EH (cell line): ENCODE measurements around the gene HK2.
"Not testable (repeated sequence)": the region's sequence is repeated elsewhere in the genome, so short reads cannot be mapped to it uniquely, and the experiment has no call there.

Experiments
- DNase-seq: peaks from one replicate; pipeline ENCODE4 v3.0.0-alpha.2; 2015; ENCODE audit warnings: low read depth

HK2 gene

GRCh38 chr2:74895001-74895400 is 61.1 kb downstream of the HK2 start:
- DNase-seq, result no peak

DNA sequence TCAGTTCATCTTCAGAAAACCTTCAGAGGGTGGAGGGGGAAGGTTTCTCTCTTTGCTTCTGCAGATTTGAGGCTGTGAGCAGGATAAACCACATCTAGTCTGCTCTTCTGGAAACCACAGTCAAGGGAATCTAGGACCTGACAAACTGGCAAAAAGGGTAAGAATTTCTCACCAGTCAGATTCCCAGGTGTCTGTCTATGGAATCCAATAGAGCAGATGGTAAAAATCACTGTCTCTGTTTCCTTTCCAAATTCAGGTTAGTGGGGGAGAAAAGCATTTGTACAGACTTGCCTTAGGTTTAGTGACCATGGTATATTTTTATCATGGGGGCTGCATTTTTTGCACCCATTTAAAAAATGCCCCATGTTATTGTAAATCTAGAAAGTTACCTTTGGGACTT is 62.3 kb downstream of the HK2 start:
- no peak for DNase-seq

DNA sequence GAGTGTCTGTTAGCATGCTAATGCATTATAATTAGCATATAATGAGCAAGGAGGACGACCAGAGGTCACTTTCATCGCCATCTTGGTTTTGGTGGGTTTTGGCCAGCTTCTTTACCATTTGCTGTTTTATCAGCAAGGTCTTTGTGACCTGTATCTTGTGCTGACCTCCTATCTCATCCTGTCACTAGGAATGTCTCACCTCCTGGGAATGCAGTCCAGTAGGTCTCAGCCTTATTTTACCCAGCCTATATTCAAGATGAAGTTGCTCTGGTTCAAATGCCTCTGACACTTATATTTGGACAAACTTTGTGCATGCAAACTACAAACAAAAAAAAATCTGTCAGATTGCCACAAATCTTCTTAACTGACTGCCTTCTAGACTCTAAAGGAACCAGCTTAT is 66.3 kb downstream of the HK2 start:
- not testable (repeated sequence) for DNase-seq

DNA sequence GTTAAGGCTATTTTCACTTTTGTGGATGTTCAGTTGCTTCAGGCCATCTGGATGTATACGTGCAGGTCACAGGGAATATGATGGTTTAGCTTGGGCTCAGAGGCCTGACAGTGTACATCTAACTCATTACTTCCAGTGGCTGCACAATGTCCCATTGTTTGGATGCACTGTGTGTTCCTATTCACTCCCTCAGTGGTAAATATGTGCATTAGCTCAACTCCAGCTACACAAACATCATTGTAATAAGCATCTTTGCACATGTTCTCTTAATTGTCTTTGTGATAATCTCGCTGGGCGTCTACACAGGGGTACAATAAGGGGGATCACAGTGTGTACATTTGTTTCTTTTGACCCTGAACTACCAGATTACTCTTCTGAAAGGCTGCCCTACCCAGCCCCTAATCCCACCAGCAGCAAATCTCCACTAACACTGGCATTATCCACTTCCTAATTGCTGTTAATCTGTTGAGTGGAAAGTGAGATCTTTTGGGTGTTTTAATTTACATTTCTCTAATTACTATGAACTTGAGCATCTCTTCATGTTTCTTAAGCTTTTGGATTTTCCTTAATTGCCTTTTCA is 68.4 kb downstream of the HK2 start:
- DNase-seq, result no peak

DNA sequence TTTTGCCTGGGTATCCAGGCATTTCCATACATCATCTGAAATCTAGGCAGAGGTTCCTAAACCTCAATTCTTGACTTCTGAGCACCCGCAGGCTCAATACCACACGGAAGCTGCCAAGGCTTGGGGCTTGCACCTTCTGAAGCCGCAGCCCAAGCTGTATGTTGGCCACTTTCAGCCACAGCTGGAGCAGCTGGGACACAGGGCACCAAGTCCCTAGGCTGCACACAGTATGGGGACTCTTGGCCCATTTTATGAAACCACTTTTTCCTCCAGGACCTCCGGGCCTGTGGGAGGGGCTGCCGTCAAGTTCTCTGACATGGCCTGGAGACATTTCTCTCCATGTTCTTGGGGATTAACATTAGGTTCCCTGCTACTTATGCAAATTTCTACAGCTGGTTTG is 72.5 kb downstream of the HK2 start:
- DNase-seq, result no peak

DNA sequence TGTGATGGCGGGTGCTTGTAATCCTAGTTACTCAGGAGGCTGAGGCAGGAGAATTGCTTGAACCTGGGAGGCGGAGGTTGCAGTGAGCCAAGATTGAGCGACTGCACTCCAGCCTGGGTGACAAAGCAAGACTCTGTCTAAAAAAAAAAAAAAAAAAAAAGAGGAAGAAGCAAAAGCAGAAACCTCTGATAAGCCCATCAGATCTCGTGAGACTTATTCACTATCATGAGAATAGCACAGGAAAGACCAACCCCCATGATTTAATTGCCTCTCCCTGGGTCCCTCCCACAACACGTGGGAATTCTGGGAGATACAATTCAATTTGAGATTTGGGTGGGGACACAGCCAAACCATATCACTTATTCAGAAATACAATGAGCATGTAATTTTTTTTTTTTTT is 73.6 kb downstream of the HK2 start:
- DNase-seq, result not testable (repeated sequence)

DNA sequence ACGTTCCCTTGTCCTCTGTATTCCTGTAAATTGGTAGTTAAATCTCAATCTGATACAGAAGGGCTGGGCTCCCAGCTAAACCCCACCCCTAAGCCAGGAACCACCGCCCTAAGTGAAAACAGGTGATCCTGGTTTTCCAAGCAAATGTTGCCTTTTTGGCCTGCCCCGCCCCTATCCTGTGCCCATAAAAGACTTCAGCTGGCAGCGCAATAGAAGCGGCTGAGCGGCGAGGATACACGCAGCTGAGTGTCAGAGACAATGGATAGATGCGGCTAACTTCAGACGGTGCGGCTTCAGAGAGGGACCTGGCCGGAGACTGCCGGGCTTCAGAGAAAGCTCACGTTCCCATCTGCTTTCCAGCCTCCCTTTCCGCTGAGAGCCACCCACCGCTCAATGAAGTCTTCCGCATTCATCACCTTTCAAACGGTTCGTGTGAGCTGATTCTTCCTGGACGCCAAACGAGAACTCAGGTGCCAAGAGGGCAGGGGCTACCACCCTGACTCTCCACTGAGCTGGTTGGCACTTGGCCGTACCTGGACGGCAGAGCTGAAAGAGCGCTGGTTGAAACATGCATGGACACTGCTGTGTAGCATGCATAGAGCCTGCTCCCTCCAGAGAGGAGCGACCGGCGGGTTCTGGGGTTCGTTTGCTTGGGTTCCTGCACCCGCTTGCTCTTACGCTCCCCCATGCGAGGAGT is 75.0 kb downstream of the HK2 start:
- DNase-seq, result no peak

GRCh38 chr2:74910245-74910644 is 76.3 kb downstream of the HK2 start:
- no peak for DNase-seq

- no peak for DNase-seq
Observed at GRCh38 chr2:74911061-74911460, 77.1 kb downstream of the HK2 start.

GRCh38 chr2:74915743-74916142 is 81.8 kb downstream of the HK2 start:
- DNase-seq, result peak; percentile 87

DNA sequence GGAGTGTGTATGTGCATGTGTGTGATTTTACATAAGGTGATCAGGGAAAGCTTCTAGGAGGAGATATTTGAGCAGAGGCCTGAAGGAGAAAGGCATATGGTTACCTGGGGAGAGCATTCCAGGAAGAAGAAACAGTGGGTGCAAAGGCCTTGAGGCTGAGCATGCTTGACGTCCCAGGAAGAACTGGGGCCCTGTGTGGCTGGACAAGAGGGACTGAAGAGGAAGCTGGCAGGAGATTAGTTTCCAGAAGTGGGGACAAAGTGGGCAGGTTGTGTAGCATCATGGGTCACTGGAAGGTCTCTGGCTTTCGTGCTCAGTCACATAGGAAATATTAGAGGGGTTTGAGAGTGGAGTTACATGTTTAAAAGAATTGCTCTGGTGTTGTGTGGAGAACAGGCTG is 82.5 kb downstream of the HK2 start:
- no peak for DNase-seq

GRCh38 chr2:74917702-74918619 is 84.0 kb downstream of the HK2 start:
- peak; percentile 99 for DNase-seq

DNA sequence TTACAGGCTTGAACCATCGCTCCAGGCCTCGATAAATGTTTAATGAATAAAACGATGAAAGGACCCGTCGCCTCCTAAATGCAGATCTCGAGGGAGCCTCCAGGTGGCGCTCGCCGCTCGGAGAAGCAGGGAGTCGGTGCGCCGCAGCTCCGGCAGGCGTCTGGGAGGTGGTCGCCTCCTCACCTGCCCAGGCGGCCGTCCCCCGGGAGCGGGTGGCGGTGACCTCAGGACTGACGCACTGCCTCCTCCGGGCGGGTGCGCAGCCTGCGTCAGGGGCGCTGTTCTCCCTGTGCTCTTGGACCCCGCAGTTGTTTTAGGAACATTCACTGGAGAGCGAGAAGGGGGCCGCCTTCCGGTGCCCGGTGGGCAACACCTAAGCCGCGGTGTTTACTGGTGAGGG is 85.9 kb downstream of the HK2 start:
- peak; percentile 59 for DNase-seq

DNA sequence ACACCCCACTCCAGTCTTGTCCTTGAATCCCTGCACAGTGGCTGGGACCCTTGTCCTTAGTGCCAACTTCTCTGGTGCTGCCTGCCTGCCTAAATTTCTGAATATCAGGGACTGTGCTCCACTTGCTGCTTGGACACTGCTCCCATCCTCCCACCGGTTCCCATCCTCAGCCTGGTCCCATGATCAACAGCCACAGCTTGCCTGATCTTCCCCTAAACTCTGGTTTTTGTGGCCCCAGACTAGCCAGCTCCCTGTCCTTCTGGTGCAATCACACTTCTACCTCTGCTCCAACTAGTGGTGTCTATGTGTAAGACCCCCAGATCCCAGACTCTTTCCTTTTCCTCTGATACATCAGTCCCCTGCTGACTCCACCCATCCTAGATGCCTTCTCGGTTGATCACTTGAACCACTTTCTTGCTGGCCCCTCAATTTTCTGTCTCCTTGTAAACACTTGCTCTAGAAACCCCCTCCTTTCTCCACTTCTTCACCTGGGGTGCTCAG is 87.4 kb downstream of the HK2 start:
- DNase-seq, result no peak

DNA sequence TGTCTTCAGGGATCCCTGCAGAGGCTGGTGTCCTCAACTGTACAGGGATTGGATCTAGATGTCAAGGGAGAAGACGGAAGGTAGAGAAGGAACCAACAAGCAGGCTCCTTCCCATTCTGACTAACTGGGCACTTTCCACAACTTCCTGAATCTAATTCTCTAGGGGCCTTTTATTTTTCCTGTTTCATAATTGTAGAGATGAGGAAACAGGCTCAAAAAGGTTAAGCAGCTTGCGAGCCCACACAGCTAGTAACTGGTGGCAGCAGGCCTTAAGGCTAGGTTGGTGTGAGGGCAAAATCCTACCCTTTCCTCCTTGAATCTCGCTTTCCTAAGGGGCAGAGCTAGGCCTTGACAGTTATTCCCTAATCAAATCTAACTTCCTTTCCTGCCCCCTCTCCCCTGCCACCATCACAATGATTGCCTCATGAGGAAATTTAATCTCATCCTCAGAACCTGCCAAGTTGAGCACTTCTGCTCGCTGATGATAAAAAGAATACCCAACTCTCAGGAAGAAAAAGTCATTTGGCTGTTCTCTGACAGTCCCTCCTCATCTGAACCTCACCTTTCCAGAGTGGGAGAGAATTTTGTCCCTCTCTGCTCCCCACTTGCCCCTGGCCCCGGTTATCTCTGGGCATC is 88.8 kb downstream of the HK2 start:
- DNase-seq, result peak; percentile 19

GRCh38 chr2:74924463-74925265 is 90.7 kb downstream of the HK2 start:
- no peak for DNase-seq

- DNase-seq, result no peak
Observed at GRCh38 chr2:74925361-74925786, 91.4 kb downstream of the HK2 start.

DNA sequence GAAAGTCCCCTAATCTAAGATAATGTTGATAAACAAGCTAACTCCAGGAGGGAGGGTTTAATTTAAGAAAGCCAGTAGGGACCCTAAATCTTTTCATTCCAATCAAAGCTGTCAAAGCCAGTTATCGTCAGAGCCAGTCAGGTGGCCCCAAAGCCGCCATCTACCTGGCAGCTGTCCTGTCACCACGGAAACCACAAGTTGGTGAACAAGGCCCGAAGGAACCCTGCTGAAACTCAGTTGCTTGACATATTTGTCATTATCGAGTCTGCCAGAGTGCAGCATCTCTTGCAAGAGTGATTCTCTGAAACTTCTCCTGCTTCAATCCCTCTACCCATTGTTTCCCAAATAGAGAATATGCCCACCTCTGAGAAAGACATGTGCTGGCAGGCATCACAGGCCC is 93.7 kb downstream of the HK2 start:
- no peak for DNase-seq

DNA sequence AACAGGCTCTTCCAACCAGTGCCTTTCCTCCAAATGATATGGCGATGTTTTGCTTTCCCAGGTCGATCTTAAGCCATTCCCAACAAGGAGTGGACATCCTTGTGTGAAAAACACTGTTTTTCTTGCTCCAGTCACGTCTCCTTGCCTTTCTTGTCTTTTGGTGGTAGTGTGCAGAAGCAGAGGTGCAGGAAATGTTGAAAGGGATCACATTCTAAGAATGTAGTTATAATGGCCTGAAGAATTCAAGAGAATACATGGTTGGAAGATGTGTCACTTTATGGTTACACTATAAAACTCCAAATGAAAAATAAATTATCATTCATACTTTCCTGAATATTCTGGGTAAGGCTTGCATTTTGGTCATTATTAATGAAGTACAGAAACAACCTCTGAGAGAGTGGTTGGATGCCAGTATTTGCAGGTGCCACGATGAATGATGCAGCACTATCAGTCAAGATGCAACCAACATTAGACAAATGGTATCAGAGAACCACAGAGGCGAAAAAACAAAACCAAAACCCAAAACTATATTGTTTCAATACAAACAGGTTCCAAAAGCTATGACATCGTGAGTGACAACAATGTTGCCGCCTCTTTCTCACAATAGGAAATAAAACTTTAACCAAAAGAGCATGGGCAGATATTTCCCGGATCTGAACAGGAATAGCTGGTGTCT is 97.0 kb downstream of the HK2 start:
- DNase-seq, result peak; percentile 80

DNA sequence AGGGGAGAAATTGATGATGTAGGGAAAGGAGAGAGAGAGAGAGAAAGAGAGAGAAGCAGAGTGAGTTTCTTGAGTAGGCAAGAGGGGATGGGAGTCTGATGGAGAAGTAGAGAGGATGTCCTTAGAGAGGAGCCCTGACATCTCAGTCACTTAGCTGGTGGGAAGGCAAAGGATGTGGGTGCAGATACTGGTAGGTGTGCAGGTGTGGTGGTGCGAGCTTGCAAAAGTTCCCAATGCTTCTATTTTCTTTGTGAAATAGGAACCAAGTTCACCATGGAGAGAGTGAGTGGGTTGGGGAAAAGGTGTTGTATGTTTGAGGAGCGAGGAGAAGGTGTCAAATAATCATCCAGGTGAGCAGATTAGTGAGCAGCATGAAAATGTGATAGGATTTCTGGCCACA is 98.0 kb downstream of the HK2 start:
- no peak for DNase-seq

- DNase-seq, result peak; percentile 86
Observed at GRCh38 chr2:74935975-74936391, 102.1 kb downstream of the HK2 start.
